PC-9 (cell line): ENCODE measurements around the gene TTC28.

ENCODE experiments used
- EZH2 ChIP-seq: fragments of 200-600 bp; sonication (generic); IDR thresholded peaks from 2 replicates; pipeline ENCODE4 v1.8.0; 2017; ENCODE audit warnings: antibody characterized with exemption, low read depth
- TF ChIP-seq, protein P1 (sequence below): fragments of 200-600 bp; sonication (generic); conservative IDR thresholded peaks from 2 replicates; pipeline ENCODE4 v1.6.1; 2017; ENCODE audit warnings: mixed run types, antibody characterized with exemption, mild to moderate bottlenecking, moderate library complexity

- TF ChIP-seq, protein P1, sequence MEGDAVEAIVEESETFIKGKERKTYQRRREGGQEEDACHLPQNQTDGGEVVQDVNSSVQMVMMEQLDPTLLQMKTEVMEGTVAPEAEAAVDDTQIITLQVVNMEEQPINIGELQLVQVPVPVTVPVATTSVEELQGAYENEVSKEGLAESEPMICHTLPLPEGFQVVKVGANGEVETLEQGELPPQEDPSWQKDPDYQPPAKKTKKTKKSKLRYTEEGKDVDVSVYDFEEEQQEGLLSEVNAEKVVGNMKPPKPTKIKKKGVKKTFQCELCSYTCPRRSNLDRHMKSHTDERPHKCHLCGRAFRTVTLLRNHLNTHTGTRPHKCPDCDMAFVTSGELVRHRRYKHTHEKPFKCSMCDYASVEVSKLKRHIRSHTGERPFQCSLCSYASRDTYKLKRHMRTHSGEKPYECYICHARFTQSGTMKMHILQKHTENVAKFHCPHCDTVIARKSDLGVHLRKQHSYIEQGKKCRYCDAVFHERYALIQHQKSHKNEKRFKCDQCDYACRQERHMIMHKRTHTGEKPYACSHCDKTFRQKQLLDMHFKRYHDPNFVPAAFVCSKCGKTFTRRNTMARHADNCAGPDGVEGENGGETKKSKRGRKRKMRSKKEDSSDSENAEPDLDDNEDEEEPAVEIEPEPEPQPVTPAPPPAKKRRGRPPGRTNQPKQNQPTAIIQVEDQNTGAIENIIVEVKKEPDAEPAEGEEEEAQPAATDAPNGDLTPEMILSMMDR: no peak
- TF ChIP-seq EZH2: no peak
Observed at GRCh38 chr22:28480000-28480715, 199.5 kb downstream of the TTC28 start.
